A673 (cell line): ENCODE measurements around the gene ATRAID. TPM values are rescaled to one million over a fixed set of nuclear protein-coding genes. Genes with fewer than 3 reads are reported as not detected.

Source experiments
- BruUV-seq: library from RNA; stranded (reverse); fragments of 400-500 nt; replicated peaks from 2 replicates; lab custom pipeline; 2021; lab: Mats Ljungman, UMichigan
- CTCF ChIA-PET: fragments of 300-600 bp; sonication (Branson Sonifier 250); formaldehyde crosslinking; loops from one replicate; lab custom pipeline; 2022; ENCODE audit warnings: antibody characterized with exemption; lab: Charles Lee
- POLR2A ChIA-PET: fragments of 300-600 bp; sonication (Branson Sonifier 250); formaldehyde crosslinking; loops from one replicate; lab custom pipeline; 2022; ENCODE audit warnings: antibody characterized with exemption; ENCODE audit not compliant: low non-redundant PET; lab: Charles Lee
- DNase-seq: peaks from one replicate; pipeline ENCODE4 v3.0.0-alpha.2; 2015; ENCODE audit warnings: low spot score
- H3K27ac ChIP-seq: fragments of 200-600 bp; sonication (generic); 2 replicates; pipeline ENCODE4 v1.5.1; 2016; ENCODE audit warnings: mixed run types, low read depth, mild to moderate bottlenecking, mixed read lengths, antibody characterized with exemption, low read length; ENCODE audit not compliant: poor library complexity, severe bottlenecking
- H3K27me3 ChIP-seq: fragments of 200-600 bp; sonication (generic); replicated peaks from 2 replicates; pipeline ENCODE4 v1.6.1; 2017; ENCODE audit warnings: mixed run types, low read depth, mild to moderate bottlenecking, mixed read lengths, antibody characterized with exemption, low read length; ENCODE audit not compliant: insufficient read depth, poor library complexity
- H3K36me3 ChIP-seq: fragments of 200-600 bp; sonication (generic); 2 replicates; pipeline ENCODE4 v1.6.1; 2016; ENCODE audit warnings: mixed run types, mild to moderate bottlenecking, mixed read lengths, antibody characterized with exemption, low read length; ENCODE audit not compliant: insufficient read depth, poor library complexity, severe bottlenecking
- H3K4me1 ChIP-seq: fragments of 200-600 bp; sonication (generic); 2 replicates; pipeline ENCODE4 v1.6.1; 2017; ENCODE audit warnings: mixed run types, mild to moderate bottlenecking, mixed read lengths, antibody characterized with exemption, low read length; ENCODE audit not compliant: insufficient read depth, poor library complexity, severe bottlenecking
- H3K4me3 ChIP-seq: fragments of 200-600 bp; sonication (generic); 2 replicates; pipeline ENCODE4 v1.5.1; 2016; ENCODE audit warnings: low read depth, mixed run types, mild to moderate bottlenecking, mixed read lengths, low read length; ENCODE audit not compliant: poor library complexity, severe bottlenecking
- H3K9me3 ChIP-seq: fragments of 200-600 bp; sonication (generic); 2 replicates; pipeline ENCODE4 v1.6.1; 2016; ENCODE audit warnings: mixed run types, low read depth, mild to moderate bottlenecking, mixed read lengths, antibody characterized with exemption, low read length; ENCODE audit not compliant: poor library complexity, severe bottlenecking
- CTCF ChIP-seq: fragments of 300-800, 200-600 bp; sonication (generic); conservative IDR thresholded peaks from 2 replicates; pipeline ENCODE4 v1.5.1; 2017; ENCODE audit warnings: low read depth, mild to moderate bottlenecking, antibody characterized with exemption, low read length, moderate library complexity, mixed read lengths
- EZH2 ChIP-seq: fragments of 200-600 bp; sonication (generic); IDR thresholded peaks from 2 replicates; pipeline ENCODE4 v1.6.1; 2017; ENCODE audit warnings: borderline replicate concordance, low read depth, mild to moderate bottlenecking, mixed read lengths, antibody characterized with exemption, low read length; ENCODE audit not compliant: poor library complexity, severe bottlenecking
- intact Hi-C: fragments of 100-400 bp; cut with micrococcal nuclease; formaldehyde crosslinking; loops from one replicate; pipeline ENCODE4 v1.10.0; 2022; ENCODE audit not compliant: unreplicated experiment
- total RNA-seq: library from RNA; stranded (reverse); gene quantifications from 2 replicates; pipeline ENCODE4 v1.2.3, GENCODE V29; 2021

Gene ATRAID
- total RNA-seq, 1 experiment from 2014 or later, result 107 TPM

- BruUV-seq, result no TSS peak
- POLR2A ChIA-PET, result interaction anchor here (1.1 kb wide), 1 partner anchor 9 kb away, joined by 4 read pairs; the partner anchor contains the start of genes ATRAID and SLC5A6
- H3K36me3 ChIP-seq, result peaks cover 97% of the 10 kb centered on the region
Observed at GRCh38 chr2:27203741-27204140, 8.1 kb upstream of the ATRAID start.

GRCh38 chr2:27204566-27204965 lies 7.3 kb upstream of the ATRAID start:
- Histone ChIP-seq H3K36me3 (peaks cover 90% of the 10 kb centered on the region), H3K4me3 (no peak overlapping the region), H3K27ac (no peak overlapping the region), H3K4me1 (peaks cover 37% of the 10 kb centered on the region), H3K27me3 (no peaks in the 10 kb centered on the region), H3K9me3 (no peaks in the 10 kb centered on the region)
- no TSS peak for BruUV-seq
- intact Hi-C loops, result no loop called here
- no peak for TF ChIP-seq EZH2
- ChIA-PET POLR2A (no interaction called here), CTCF (no interaction called here)
- DNase-seq, result no peak

More at GRCh38 chr2:27203741-27204140, 8.1 kb upstream of the ATRAID start:
- Histone ChIP-seq H3K9me3 (no peaks in the 10 kb centered on the region), H3K27ac (peak overlapping the region; percentile 44), H3K4me3 (no peak overlapping the region), H3K4me1 (peaks cover 29% of the 10 kb centered on the region), H3K27me3 (no peaks in the 10 kb centered on the region)
- CTCF ChIA-PET, result no interaction called here
- intact Hi-C loops, result no loop called here
- no peak for TF ChIP-seq CTCF
- TF ChIP-seq EZH2, result no peak
- no peak for DNase-seq

- intact Hi-C loops, result no loop called here
- CTCF ChIA-PET, result no interaction called here
- peaks cover 84% of the 10 kb centered on the region for H3K36me3 ChIP-seq
Observed at GRCh38 chr2:27205206-27205605, 6.6 kb upstream of the ATRAID start.

More at GRCh38 chr2:27205206-27205605, 6.6 kb upstream of the ATRAID start:
- no TSS peak for BruUV-seq
- POLR2A ChIA-PET, result no interaction called here
- TF ChIP-seq CTCF (no peak), EZH2 (no peak)
- no peak for DNase-seq
- no peaks in the 10 kb centered on the region for H3K27me3 ChIP-seq
- peak overlapping the region; percentile 39 for H3K27ac ChIP-seq
- H3K4me3 ChIP-seq, result no peak overlapping the region
- H3K4me1 ChIP-seq, result peaks cover 42% of the 10 kb centered on the region
- no peaks in the 10 kb centered on the region for H3K9me3 ChIP-seq
